Nephron (organoid): ENCODE data around the gene STMND1.
A peak's percentile ranks its signal among the peaks of the same experiment; 100 is the strongest.

Source experiments
- H3K27ac Mint-ChIP-seq, 3 experiments: 2 replicates each; pipeline ENCODE4 v1.8.0; 2020; ENCODE audit warnings: mixed read lengths in 3 of 3, mild to moderate bottlenecking in 2 of 3, moderate library complexity in 1 of 3
- H3K27me3 Mint-ChIP-seq: 2 replicates; pipeline ENCODE4 v1.8.0; 2021; ENCODE audit warnings: low read depth, mild to moderate bottlenecking, moderate library complexity, mixed read lengths
- H3K36me3 Mint-ChIP-seq: 2 replicates; pipeline ENCODE4 v1.8.0; 2020; ENCODE audit warnings: low read depth, mixed read lengths
- H3K4me1 Mint-ChIP-seq: 2 replicates; pipeline ENCODE4 v1.8.0; 2020; ENCODE audit warnings: mixed read lengths
- H3K4me3 Mint-ChIP-seq, 3 experiments: 2 replicates each; pipeline ENCODE4 v1.8.0; 2020; ENCODE audit warnings: mild to moderate bottlenecking in 3 of 3, mixed read lengths in 3 of 3, moderate library complexity in 2 of 3
- H3K9me3 Mint-ChIP-seq: 2 replicates; pipeline ENCODE4 v1.8.0; 2020; ENCODE audit warnings: mixed read lengths
- TF ChIP-seq, protein P1 (sequence below), 3 experiments: fragments of 200-600 bp; sonication (generic); IDR thresholded peaks; one replicate each; pipeline ENCODE4 v1.5.0; 2021; ENCODE audit warnings: antibody characterized with exemption in 3 of 3; ENCODE audit not compliant: unreplicated experiment in 3 of 3

The STMND1 gene

DNA sequence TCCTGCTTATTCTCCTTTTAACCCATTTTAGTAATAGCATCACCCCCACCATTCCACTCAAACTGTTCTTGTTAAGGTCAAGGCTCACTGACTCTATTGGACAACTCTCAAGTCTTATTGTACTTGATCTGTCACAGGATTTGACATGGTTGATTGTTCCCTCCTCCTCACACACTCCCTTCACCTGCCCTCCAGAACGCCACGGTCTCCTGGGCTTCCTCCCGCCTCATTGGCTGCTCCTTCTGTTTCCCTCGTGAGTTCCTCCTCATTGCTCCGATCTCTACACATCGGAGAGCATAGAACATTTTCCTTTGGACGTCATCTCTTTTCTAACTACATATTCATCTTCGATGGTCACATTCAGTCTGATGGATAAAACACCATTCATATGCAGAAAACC, 55.1 kb downstream of the STMND1 start:
- Mint-ChIP-seq H3K27ac (no peak overlapping the region), H3K36me3 (no peaks in the 10 kb centered on the region), H3K9me3 (peaks cover 15% of the 10 kb centered on the region), H3K4me3 (no peak overlapping the region), H3K27me3 (peaks cover 5% of the 10 kb centered on the region), H3K4me1 (peaks cover 9% of the 10 kb centered on the region)
- TF ChIP-seq, protein P1, sequence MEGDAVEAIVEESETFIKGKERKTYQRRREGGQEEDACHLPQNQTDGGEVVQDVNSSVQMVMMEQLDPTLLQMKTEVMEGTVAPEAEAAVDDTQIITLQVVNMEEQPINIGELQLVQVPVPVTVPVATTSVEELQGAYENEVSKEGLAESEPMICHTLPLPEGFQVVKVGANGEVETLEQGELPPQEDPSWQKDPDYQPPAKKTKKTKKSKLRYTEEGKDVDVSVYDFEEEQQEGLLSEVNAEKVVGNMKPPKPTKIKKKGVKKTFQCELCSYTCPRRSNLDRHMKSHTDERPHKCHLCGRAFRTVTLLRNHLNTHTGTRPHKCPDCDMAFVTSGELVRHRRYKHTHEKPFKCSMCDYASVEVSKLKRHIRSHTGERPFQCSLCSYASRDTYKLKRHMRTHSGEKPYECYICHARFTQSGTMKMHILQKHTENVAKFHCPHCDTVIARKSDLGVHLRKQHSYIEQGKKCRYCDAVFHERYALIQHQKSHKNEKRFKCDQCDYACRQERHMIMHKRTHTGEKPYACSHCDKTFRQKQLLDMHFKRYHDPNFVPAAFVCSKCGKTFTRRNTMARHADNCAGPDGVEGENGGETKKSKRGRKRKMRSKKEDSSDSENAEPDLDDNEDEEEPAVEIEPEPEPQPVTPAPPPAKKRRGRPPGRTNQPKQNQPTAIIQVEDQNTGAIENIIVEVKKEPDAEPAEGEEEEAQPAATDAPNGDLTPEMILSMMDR (IDR thresholded peaks at IDR 0.05; ENCODE audit: unreplicated experiment in 3 of 3) = no peak

DNA sequence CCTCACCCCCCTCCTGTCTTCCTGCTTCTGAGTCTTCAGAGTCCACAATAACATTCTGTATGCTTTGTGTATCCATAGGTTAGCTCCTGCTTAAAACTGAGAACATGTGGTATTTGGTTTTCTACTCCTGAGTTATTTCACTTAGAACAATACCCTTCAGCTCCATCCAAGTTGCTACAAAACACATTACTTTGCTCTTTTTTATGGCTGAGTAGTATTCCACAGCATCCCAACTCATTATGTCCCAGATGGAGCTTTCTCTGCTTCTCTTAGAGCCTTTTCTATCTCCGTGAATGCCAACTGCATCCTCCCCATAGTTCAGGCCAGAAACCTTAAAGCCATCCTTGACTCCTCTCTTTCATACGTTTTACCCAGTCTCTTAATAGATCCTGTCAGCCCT, 55.8 kb downstream of the STMND1 start:
- Mint-ChIP-seq H3K27me3 (peaks cover 7% of the 10 kb centered on the region), H3K4me3 (no peak overlapping the region), H3K27ac (no peak overlapping the region), H3K9me3 (peaks cover 8% of the 10 kb centered on the region), H3K36me3 (no peaks in the 10 kb centered on the region), H3K4me1 (peaks cover 9% of the 10 kb centered on the region)
- TF ChIP-seq, protein P1 (IDR thresholded peaks at IDR 0.05; ENCODE audit: unreplicated experiment in 3 of 3) = no peak

DNA sequence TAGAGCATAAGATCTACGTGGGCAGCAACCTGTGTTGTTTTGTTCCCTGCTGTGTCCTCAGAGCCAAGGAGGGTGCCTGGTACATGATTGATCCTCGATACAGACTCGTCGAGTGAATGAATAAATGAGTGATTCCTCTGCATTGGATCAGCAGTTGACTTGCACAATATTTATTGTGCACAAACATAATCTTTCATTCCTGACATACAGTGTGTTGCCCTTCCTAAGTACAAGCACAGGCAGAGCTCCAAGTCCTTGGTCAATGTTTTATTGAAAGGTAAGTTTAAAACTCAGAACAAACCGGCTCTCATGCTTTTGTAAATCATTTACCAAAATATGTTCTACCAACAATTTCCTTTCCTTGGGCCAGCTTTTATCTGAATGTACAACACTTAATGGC, 57.4 kb downstream of the STMND1 start:
- Mint-ChIP-seq H3K9me3 (peaks cover 4% of the 10 kb centered on the region), H3K27ac (no peak overlapping the region), H3K4me1 (peaks cover 9% of the 10 kb centered on the region), H3K27me3 (peaks cover 7% of the 10 kb centered on the region), H3K36me3 (no peaks in the 10 kb centered on the region), H3K4me3 (no peak overlapping the region)
- TF ChIP-seq, protein P1 (IDR thresholded peaks at IDR 0.05; ENCODE audit: unreplicated experiment in 3 of 3) = no peak

DNA sequence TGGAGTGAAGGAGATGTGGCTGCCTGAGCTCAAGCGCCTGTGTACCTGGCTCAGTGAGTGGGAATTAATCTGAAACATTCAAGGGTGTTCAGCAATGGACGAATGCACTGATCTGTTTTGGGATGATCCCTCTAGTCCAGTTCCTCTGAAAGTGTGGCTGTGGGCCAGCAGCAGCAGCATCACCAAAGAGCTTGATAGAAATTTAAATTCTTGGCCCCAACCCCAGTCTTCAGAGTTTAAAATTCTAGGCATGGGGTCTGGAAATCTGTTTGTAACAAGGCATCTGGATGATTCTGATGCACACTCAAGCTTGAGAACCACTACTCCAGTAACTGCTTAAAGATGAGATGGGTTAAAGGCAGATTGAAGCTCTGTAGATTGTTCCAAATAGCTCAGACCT, 59.2 kb downstream of the STMND1 start:
- H3K27me3 Mint-ChIP-seq = peaks cover 7% of the 10 kb centered on the region
- H3K36me3 Mint-ChIP-seq = no peaks in the 10 kb centered on the region
- H3K9me3 Mint-ChIP-seq = peaks cover 11% of the 10 kb centered on the region
- H3K4me3 Mint-ChIP-seq = no peak overlapping the region
- no peak overlapping the region for H3K27ac Mint-ChIP-seq
- H3K4me1 Mint-ChIP-seq = peaks cover 9% of the 10 kb centered on the region
- TF ChIP-seq, protein P1 (IDR thresholded peaks at IDR 0.05; ENCODE audit: unreplicated experiment in 3 of 3) = no peak

DNA sequence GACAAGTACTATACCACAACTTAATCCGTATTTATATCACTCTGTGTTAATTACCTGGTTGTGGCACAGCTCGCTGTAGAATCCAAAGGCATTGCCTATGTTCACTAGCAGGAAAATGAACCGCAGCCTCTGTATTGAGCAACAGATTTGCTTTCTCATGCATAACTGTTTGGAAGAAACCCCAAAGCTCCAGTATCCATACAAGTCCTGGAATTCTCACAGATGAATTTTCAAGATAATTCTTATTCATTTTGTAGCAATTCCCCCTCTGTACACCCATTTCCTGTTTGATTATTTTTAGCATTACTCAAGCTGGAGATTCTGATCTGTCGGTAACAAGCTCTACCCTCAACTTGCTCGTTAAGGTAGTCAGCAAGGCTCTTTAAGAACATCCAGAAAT, 63.5 kb downstream of the STMND1 start:
- TF ChIP-seq, protein P1 (IDR thresholded peaks at IDR 0.05; ENCODE audit: unreplicated experiment in 3 of 3) = no peak
- H3K4me3 Mint-ChIP-seq = no peak overlapping the region
- H3K36me3 Mint-ChIP-seq = no peaks in the 10 kb centered on the region
- peaks cover 7% of the 10 kb centered on the region for H3K27me3 Mint-ChIP-seq
- H3K27ac Mint-ChIP-seq = no peak overlapping the region
- H3K4me1 Mint-ChIP-seq = peaks cover 34% of the 10 kb centered on the region
- peaks cover 11% of the 10 kb centered on the region for H3K9me3 Mint-ChIP-seq

DNA sequence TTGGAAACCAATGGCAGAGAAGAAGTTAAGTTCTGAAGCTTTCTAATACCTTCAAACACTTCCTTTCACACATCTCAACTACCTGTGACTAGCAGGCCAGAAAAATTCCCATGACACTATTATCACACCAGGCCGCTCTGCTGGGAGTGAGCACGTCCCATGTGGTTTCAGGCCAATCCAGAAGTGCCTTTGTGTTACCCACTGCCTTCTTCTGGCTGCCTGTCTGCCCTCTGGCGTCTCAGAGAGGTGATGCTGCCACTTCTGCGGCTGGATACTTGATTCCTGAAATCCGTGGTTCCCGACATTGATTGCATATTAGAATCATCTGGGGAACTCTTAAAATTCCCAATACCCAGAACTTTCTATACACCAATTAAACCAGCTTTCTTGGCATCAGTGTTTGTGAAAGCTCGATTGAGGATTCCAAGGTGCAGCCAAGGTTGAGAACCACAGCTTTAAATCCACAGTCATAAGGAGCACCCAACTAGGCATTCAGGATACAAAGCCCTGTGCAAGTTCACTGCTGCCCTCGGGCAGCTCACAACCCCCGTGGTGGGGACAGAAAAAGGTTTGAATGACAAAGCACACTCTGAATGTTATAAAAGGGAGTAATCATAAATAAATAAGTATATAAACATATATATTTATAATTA, 65.6 kb downstream of the STMND1 start:
- Mint-ChIP-seq H3K4me1 (peaks cover 25% of the 10 kb centered on the region), H3K9me3 (peaks cover 11% of the 10 kb centered on the region), H3K4me3 (no peak overlapping the region), H3K27me3 (peaks cover 7% of the 10 kb centered on the region), H3K36me3 (no peaks in the 10 kb centered on the region), H3K27ac (no peak overlapping the region)
- TF ChIP-seq, protein P1 (IDR thresholded peaks at IDR 0.05; ENCODE audit: unreplicated experiment in 3 of 3) = peak; percentile 23 to 49 (median 41)
